GM19468 (cell line): ENCODE data around the gene TBATA.

ENCODE experiments used
- ATAC-seq: cut with Tn5 transposase; IDR thresholded peaks from one replicate; pipeline ENCODE4 v1.9.1; 2021; ENCODE audit warnings: mild to moderate bottlenecking, moderate library complexity, moderate number of reproducible peaks; ENCODE audit not compliant: unreplicated experiment; ENCODE audit errors: extremely low read depth

Gene TBATA

DNA sequence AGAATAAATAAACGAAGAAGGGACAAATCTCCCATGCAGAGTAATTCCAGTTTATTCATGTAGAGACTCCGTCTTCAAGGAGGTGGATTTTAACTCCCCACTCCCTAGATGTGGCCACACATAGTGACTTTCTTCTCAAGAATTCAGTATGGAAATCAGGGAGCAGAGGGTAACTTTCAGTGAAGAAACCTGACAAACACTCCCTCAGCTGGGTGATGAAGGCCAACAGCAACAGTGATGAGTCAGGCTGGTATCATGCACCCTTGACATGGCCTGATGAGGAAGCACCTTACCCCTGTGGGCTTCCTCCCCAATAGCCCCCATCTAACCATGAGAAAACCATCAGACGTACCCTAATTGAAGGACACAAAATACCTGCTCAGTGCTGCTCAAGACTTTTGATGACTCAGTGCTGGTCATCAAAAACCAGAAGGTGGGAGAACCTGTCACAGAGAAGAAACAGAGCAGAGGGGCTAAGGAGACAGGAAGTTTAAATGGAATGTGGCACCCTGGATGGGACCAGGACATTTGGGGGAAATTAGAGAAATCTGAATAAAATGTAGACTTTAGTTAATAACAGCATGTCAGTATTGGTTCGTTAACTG is 62.3 kb downstream of the TBATA start:
- no peak for ATAC-seq
